ENCODE measurements around the gene RNF44.

The RNF44 gene

DNA sequence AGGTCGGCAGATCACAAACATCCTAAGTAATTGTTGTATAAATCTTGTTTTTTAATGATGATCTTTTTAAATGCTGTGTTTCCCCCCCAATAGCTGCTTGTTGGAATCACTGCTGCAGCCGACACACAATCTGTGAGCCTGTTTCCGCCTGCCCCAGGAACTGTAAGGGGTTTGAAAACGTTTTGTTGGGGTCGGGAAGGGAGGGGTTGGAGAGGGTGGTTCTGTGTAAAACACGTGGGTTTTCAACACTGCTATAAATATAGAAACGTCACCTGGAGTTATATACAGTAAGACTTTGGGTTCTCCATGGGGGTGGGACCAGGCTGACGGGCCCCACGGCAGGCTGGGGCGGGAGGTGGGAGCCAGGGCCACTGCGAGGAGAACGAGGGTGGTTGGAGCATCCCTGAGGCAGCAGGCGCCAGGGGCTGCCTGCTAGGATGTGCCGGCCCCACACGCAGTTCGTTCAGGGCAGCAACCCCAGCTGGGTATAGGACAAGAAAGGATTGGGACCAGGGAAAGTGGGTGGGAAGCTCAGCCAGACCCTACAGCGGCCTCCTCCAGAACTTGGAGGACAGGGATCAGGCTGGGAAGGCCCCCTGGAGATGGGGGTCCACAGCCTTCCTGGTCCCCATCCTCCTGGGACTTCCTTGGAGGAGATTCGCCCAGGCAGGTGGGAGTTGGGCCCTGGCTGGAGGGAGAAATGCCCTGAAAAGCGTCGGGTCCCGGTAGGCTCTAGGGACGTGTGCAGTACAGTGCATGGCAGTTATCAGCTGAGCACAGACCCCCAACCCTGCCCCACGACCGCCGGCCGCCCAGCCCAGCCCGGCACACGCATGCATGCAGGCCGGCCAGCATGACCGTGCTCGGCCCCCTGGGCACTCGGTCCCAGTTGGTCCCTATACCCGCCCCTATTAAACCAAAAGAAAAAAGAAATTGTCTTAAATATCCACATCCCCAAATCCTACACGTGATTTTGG lies 9.7 kb downstream of the RNF44 start:
- TF ChIP-seq POLR2AphosphoS5 (IDR thresholded peaks at IDR 0.05; ENCODE audit: low read depth, low read length) = no peak
- no peak for FAIRE-seq

DNA sequence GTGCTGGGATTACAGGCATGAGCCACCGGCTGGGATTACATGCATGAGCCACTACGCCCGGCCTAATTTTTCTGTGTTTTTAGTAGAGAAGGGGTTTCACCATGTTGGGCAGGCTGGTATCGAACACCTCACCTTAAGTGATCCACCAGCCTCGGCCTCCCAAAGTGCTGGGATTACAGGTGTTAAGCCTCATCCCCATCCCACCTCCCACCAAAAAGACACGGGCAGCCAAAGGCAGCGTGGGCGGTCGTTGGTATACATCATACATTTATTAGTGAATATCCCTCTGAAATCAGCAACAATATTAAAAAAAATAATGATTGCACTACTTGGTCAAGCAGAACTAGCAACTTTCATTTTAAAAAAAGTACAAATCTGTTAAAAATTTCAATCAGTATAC lies 10.7 kb downstream of the RNF44 start:
- DNase-seq (ENCODE audit: insufficient read length, low spot score) (no peak), FAIRE-seq (no peak)
- TF ChIP-seq PAX5 (IDR thresholded peaks at IDR 0.05; ENCODE audit: insufficient read depth, low read length, severe bottlenecking) = no peak
- no peak for TF ChIP-seq SPI1 (IDR thresholded peaks at IDR 0.05; ENCODE audit: low read depth, low read length)
- TF ChIP-seq POLR2A (IDR thresholded peaks at IDR 0.05; ENCODE audit: low read depth, low read length) = no peak
- TF ChIP-seq TAF1 (IDR thresholded peaks at IDR 0.05; ENCODE audit: low read depth, low read length) = no peak

More for the DNA sequence above, 9.7 kb downstream of the RNF44 start:
- no peak for DNase-seq (ENCODE audit: insufficient read length, low spot score)

- FAIRE-seq (no peak), DNase-seq (ENCODE audit: insufficient read length, low spot score) (no peak)
- TF ChIP-seq TAF1 (IDR thresholded peaks at IDR 0.05; ENCODE audit: low read depth, low read length) (no peak), POLR2AphosphoS5 (IDR thresholded peaks at IDR 0.05; ENCODE audit: low read depth, low read length) (no peak), PAX5 (IDR thresholded peaks at IDR 0.05; ENCODE audit: insufficient read depth, low read length, severe bottlenecking) (no peak), POU2F2 (IDR thresholded peaks at IDR 0.05; ENCODE audit: low read depth, low read length) (no peak), POLR2A (IDR thresholded peaks at IDR 0.05; ENCODE audit: low read depth, low read length) (no peak), SPI1 (IDR thresholded peaks at IDR 0.05; ENCODE audit: low read depth, low read length) (no peak)
These were observed 11.5 kb downstream of the RNF44 start for GRCh38 chr5:176525677-176526076.

DNA sequence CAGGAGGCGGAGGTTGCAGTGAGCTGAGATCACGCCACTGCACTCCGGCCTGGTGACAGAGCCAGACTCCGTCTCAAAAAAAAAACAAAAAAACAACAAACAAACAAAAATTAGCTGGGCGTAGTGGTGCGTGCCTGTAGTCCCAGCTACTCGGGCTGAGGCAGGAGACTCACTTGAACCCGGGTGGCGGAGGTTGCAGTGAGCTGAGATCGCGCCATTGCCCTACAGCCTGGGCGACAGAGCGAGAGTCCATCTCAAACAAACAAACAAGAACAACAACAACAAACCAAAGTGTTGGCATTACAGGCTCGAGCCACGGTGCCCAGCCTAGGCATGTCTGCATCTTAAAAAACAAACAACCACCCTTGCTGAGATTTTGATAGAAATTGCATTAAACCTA lies 12.2 kb downstream of the RNF44 start:
- DNase-seq (ENCODE audit: insufficient read length, low spot score) = no peak
- TF ChIP-seq POLR2A (IDR thresholded peaks at IDR 0.05; ENCODE audit: low read depth, low read length) (no peak), PAX5 (IDR thresholded peaks at IDR 0.05; ENCODE audit: insufficient read depth, low read length, severe bottlenecking) (no peak)
- FAIRE-seq = no peak

DNA sequence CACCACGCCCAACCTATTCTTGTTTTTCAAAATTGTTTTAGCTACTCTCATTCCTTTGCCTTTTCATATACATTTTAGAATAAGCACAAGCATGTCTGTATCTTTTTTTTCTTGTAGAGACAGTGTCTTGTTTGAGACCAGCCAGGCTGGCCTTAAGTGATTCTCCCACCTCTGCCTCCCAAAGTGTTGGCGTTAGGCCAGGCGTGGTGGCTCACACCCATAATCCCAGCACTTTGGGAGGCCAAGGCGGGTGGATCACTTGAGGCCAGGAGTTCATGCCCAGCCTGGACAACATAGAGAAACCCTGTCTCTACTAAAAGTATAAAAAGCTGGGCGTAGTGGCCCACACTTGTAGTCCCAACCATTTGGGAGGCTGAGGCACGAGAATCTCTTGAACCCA lies 13.1 kb downstream of the RNF44 start:
- DNase-seq (ENCODE audit: insufficient read length, low spot score) = no peak
- no peak for FAIRE-seq
- no peak for TF ChIP-seq POLR2AphosphoS5 (IDR thresholded peaks at IDR 0.05; ENCODE audit: low read depth, low read length)
- no peak for TF ChIP-seq SPI1 (IDR thresholded peaks at IDR 0.05; ENCODE audit: low read depth, low read length)
- TF ChIP-seq PAX5 (IDR thresholded peaks at IDR 0.05; ENCODE audit: insufficient read depth, low read length, severe bottlenecking) = no peak
- TF ChIP-seq POU2F2 (IDR thresholded peaks at IDR 0.05; ENCODE audit: low read depth, low read length) = no peak
- TF ChIP-seq POLR2A (IDR thresholded peaks at IDR 0.05; ENCODE audit: low read depth, low read length) = no peak

DNA sequence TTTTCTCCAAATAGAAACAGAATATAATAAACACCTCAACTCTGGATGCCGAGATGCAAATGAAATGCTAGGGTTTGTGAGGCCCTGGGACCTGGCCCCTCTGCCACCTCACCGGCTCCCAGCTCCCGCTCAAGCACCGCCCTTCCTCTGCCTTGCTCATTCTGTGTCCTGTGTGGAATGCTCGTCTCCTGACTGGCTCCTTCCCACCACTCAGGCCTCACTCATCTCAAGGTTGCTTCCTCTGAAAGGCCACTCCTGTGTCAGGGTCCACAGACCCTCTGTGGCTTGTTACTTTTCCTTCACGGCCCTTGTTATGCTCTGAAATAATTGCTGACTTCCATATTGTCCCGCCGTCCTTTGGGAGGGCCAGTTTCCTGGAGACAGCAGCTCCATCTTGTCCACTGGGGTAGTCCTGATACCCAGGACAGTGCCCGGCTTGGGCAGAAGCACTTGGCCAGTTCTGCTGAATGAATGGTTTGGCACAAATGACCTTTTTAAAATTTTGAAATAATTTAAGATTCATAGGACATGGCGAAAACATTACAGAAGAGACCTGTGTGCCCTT lies 15.4 kb downstream of the RNF44 start:
- TF ChIP-seq POLR2AphosphoS5 (IDR thresholded peaks at IDR 0.05; ENCODE audit: low read depth, low read length) (no peak), POLR2A (IDR thresholded peaks at IDR 0.05; ENCODE audit: low read depth, low read length) (no peak), TAF1 (IDR thresholded peaks at IDR 0.05; ENCODE audit: low read depth, low read length) (no peak), SPI1 (IDR thresholded peaks at IDR 0.05; ENCODE audit: low read depth, low read length) (no peak), PAX5 (IDR thresholded peaks at IDR 0.05; ENCODE audit: insufficient read depth, low read length, severe bottlenecking) (no peak), POU2F2 (IDR thresholded peaks at IDR 0.05; ENCODE audit: low read depth, low read length) (no peak)
- FAIRE-seq (no peak), DNase-seq (ENCODE audit: insufficient read length, low spot score) (no peak)

GRCh38 chr5:176521286-176521685 lies 15.9 kb downstream of the RNF44 start:
- FAIRE-seq = no peak
- no peak for TF ChIP-seq POLR2A (IDR thresholded peaks at IDR 0.05; ENCODE audit: low read depth, low read length)
- TF ChIP-seq SPI1 (IDR thresholded peaks at IDR 0.05; ENCODE audit: low read depth, low read length) = no peak
- TF ChIP-seq TAF1 (IDR thresholded peaks at IDR 0.05; ENCODE audit: low read depth, low read length) = no peak
- TF ChIP-seq POU2F2 (IDR thresholded peaks at IDR 0.05; ENCODE audit: low read depth, low read length) = no peak
- TF ChIP-seq PAX5 (IDR thresholded peaks at IDR 0.05; ENCODE audit: insufficient read depth, low read length, severe bottlenecking) = no peak
- TF ChIP-seq POLR2AphosphoS5 (IDR thresholded peaks at IDR 0.05; ENCODE audit: low read depth, low read length) = no peak

DNA sequence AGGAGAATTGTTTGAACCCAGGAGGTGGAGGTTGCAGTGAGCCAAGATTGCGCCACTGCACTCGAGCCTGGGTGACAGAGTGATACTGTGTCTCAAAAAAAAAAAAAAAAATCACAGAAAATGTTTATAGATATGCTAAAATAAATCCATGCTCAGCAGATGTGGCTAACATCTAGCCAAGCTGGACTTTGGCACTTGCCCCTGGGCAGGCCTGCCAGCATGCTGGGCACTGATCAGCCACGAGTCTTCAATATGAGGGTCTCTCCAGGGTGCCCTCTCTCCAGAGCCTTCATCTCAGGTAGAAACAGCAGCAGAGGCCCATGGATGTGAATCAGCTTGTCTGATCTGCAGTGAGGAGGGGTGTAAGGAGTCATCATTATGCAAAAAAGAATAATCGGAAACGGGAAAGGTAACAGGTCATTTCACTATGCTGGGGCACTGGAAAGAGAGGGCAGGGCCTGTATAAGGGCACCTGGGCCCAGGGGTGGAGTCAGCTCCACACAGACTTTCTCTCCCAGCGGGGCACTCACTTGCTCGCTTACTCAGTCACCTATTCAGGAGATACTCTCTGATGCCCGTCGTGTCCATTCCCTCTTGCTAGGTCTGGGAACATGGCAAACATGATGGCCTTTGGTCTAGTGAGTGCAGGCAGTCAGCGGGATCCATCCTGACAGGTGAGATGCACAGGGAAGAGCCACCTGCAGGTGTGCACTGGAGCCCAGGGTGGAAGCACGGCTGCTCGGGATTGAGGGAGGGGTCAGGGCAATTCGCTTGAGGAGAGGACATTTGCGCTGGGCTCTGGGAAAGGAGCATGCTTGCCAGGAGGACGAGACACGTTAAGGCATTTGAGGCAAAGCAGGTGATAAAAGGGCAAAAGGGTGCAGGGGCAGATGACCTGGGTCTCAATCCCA lies 17.1 kb downstream of the RNF44 start:
- FAIRE-seq = no peak
- no peak for DNase-seq (ENCODE audit: insufficient read length, low spot score)
- TF ChIP-seq POLR2A (IDR thresholded peaks at IDR 0.05; ENCODE audit: low read depth, low read length) = no peak
- TF ChIP-seq POLR2AphosphoS5 (IDR thresholded peaks at IDR 0.05; ENCODE audit: low read depth, low read length) = no peak
- TF ChIP-seq SPI1 (IDR thresholded peaks at IDR 0.05; ENCODE audit: low read depth, low read length) = no peak
- no peak for TF ChIP-seq PAX5 (IDR thresholded peaks at IDR 0.05; ENCODE audit: insufficient read depth, low read length, severe bottlenecking)
- TF ChIP-seq POU2F2 (IDR thresholded peaks at IDR 0.05; ENCODE audit: low read depth, low read length) = no peak
- no peak for TF ChIP-seq TAF1 (IDR thresholded peaks at IDR 0.05; ENCODE audit: low read depth, low read length)

More at GRCh38 chr5:176521286-176521685, 15.9 kb downstream of the RNF44 start:
- no peak for DNase-seq (ENCODE audit: insufficient read length, low spot score)

GRCh38 chr5:176517053-176517661 lies 20.0 kb downstream of the RNF44 start:
- no peak for FAIRE-seq
- DNase-seq (ENCODE audit: insufficient read length, low spot score) = no peak
- TF ChIP-seq POLR2AphosphoS5 (IDR thresholded peaks at IDR 0.05; ENCODE audit: low read depth, low read length) = no peak
- no peak for TF ChIP-seq POU2F2 (IDR thresholded peaks at IDR 0.05; ENCODE audit: low read depth, low read length)
- no peak for TF ChIP-seq PAX5 (IDR thresholded peaks at IDR 0.05; ENCODE audit: insufficient read depth, low read length, severe bottlenecking)
- TF ChIP-seq POLR2A (IDR thresholded peaks at IDR 0.05; ENCODE audit: low read depth, low read length) = no peak
- TF ChIP-seq SPI1 (IDR thresholded peaks at IDR 0.05; ENCODE audit: low read depth, low read length) = no peak
- no peak for TF ChIP-seq TAF1 (IDR thresholded peaks at IDR 0.05; ENCODE audit: low read depth, low read length)

All from GM12891 (cell line).